Measurements from ENCODE around the gene SEC23B. TPM values are rescaled to one million over a fixed set of nuclear protein-coding genes. Genes with fewer than 3 reads are reported as not detected.
"Not testable (repeated sequence)": the region's sequence is repeated elsewhere in the genome, so short reads cannot be mapped to it uniquely, and the experiment has no call there.

The SEC23B gene
- total and polyA plus RNA-seq, 4 donors, result 12.8 to 54.3 (median 34.8) TPM

DNA sequence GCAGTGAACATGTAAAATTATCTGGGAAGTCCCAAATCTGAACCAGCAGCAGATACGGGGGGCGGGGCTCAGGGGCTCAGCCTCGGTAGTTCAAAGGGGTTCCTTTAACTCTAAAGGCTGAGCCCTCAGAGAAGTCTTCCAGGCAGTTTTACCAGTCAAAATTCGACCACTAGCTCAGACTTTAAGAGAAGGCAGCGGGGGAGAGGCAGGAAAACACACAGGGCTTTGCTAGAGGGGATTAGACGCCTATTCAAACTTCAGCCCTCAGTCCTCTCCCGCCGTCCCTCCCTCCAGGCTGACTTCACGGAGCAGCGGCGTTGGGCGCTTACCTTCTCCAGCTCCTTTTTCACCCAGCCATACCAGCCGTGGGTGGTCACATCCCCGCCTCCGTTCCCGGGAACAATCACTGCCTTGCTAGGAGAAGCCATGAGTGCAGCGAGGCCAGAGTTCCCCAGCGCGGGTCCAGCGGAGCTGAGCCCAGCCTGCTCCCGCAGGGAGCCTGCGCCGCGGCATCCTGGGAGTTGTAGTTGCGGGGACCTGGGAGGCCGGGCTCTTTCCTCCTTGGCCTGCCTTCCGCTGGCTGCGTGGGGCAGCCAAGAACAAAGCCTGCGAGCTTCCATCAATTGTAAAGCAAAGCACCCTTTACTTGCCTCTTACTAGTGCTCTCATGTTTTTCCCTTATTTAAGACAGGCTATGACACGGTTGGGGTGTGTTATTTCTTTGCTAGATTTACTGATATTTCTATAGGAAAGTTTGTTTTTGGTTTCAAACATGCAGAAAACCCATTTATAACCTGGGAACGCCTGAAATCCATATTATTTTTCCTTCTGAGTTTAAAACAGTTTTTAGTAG, 10.8 kb upstream of the SEC23B start, which contains the start of gene RBBP9:
TSS of gene RBBP9 (minus strand) at position 486 of the 853 bp plus-strand sequence. CDS start at position 428, 58 bp downstream.
- peak within 1 kb of the TSS; percentile 33 to 78 for H3K9ac ChIP-seq (ENCODE audit: low read depth in 1 of 2, low read length in 2 of 2)
- H3K27ac ChIP-seq (ENCODE audit: low read depth in 1 of 2, low read length in 2 of 2), result peak within 1 kb of the TSS; percentile 28 to 68
- no peaks in the 10 kb centered on the region for H3K27me3 ChIP-seq (ENCODE audit: control insufficient read depth in 4 of 4, insufficient read depth in 4 of 4, low read length in 3 of 4)
- peak; percentile 71 for DNase-seq (ENCODE audit: low spot score)
- peak in 1 of 2 donors; percentile 44 for TF ChIP-seq HNF4A (conservative IDR thresholded peaks at IDR 0.05)
- TF ChIP-seq NR2F2 (IDR thresholded peaks at IDR 0.05), result no peak
- peak in 1 of 2 donors; percentile 7 for TF ChIP-seq RAD21 (IDR thresholded peaks at IDR 0.05)
- TF ChIP-seq HNF4G (IDR thresholded peaks at IDR 0.05), result no peak
- TF ChIP-seq FOXA1 (IDR thresholded peaks at IDR 0.05), result no peak
- TF ChIP-seq YY1 (IDR thresholded peaks at IDR 0.05), result peak; percentile 92
- peak; percentile 27 for TF ChIP-seq TAF1 (conservative IDR thresholded peaks at IDR 0.05)
- TF ChIP-seq, protein P1, sequence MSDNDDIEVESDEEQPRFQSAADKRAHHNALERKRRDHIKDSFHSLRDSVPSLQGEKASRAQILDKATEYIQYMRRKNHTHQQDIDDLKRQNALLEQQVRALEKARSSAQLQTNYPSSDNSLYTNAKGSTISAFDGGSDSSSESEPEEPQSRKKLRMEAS (IDR thresholded peaks at IDR 0.05), result no peak
- TF ChIP-seq GABPA (IDR thresholded peaks at IDR 0.05 in 1 of 2, conservative IDR thresholded peaks at IDR 0.05 in 1 of 2), result peak in 1 of 2 donors; percentile 81
- TF ChIP-seq SP1 (IDR thresholded peaks at IDR 0.05), result peak; percentile 40
- TF ChIP-seq, protein P2, sequence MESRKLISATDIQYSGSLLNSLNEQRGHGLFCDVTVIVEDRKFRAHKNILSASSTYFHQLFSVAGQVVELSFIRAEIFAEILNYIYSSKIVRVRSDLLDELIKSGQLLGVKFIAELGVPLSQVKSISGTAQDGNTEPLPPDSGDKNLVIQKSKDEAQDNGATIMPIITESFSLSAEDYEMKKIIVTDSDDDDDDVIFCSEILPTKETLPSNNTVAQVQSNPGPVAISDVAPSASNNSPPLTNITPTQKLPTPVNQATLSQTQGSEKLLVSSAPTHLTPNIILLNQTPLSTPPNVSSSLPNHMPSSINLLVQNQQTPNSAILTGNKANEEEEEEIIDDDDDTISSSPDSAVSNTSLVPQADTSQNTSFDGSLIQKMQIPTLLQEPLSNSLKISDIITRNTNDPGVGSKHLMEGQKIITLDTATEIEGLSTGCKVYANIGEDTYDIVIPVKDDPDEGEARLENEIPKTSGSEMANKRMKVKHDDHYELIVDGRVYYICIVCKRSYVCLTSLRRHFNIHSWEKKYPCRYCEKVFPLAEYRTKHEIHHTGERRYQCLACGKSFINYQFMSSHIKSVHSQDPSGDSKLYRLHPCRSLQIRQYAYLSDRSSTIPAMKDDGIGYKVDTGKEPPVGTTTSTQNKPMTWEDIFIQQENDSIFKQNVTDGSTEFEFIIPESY (IDR thresholded peaks at IDR 0.05), result no peak
- no peak for TF ChIP-seq FOXA2 (IDR thresholded peaks at IDR 0.05)
- no peak for TF ChIP-seq EGR1 (IDR thresholded peaks at IDR 0.05; ENCODE audit: low read depth in 2 of 2)
- no peak for TF ChIP-seq RXRA (IDR thresholded peaks at IDR 0.05)
- no peak for TF ChIP-seq JUND (IDR thresholded peaks at IDR 0.05)
- TF ChIP-seq, protein P3, sequence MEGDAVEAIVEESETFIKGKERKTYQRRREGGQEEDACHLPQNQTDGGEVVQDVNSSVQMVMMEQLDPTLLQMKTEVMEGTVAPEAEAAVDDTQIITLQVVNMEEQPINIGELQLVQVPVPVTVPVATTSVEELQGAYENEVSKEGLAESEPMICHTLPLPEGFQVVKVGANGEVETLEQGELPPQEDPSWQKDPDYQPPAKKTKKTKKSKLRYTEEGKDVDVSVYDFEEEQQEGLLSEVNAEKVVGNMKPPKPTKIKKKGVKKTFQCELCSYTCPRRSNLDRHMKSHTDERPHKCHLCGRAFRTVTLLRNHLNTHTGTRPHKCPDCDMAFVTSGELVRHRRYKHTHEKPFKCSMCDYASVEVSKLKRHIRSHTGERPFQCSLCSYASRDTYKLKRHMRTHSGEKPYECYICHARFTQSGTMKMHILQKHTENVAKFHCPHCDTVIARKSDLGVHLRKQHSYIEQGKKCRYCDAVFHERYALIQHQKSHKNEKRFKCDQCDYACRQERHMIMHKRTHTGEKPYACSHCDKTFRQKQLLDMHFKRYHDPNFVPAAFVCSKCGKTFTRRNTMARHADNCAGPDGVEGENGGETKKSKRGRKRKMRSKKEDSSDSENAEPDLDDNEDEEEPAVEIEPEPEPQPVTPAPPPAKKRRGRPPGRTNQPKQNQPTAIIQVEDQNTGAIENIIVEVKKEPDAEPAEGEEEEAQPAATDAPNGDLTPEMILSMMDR (IDR thresholded peaks at IDR 0.05; ENCODE audit: low read depth, low read length, missing input control), result no peak
- H3K9me3 ChIP-seq (ENCODE audit: control insufficient read depth in 4 of 4, low read length in 3 of 4), result no peaks in the 10 kb centered on the region
- peaks cover 0 to 7% (median 0%) of the 10 kb centered on the region in 4 donors for H3K36me3 ChIP-seq (ENCODE audit: control insufficient read depth in 4 of 4, insufficient read depth in 3 of 4, low read depth in 1 of 4, low read length in 3 of 4)
- peak within 1 kb of the TSS; percentile 54 to 94 (median 88) for H3K4me3 ChIP-seq (ENCODE audit: low read depth in 1 of 3, low read length in 3 of 3)
- 2% methylated on average over 31 of the region's 31 CpGs for WGBS
- H3K4me1 ChIP-seq (ENCODE audit: control insufficient read depth in 4 of 4, insufficient read depth in 4 of 4, low read length in 3 of 4), result peaks cover 0 to 18% (median 13%) of the 10 kb centered on the region in 4 donors

DNA sequence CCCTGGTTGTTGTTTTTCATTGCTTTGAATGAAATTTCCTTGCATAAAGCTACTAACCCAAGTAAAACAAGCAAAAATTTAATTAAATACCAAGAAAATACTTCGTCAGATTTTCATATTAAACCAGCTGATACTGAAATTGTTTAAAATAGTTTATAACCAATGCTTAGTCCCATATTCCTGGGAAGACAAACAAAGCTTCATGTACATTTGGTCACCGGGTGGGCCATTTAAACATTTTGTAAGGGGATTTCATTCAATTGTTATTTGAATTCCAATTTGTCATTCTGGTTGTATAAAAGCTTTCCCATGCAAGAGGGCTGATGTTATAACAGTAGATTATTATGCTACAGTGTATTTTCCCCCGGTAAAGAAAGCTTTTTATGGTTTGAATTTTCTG, 10.1 kb upstream of the SEC23B start:
- Histone ChIP-seq H3K27ac (ENCODE audit: low read depth in 1 of 2, low read length in 2 of 2) (no peak overlapping the region), H3K9ac (ENCODE audit: low read depth in 1 of 2, low read length in 2 of 2) (no peak overlapping the region), H3K4me3 (ENCODE audit: low read depth in 1 of 3, low read length in 3 of 3) (no peak overlapping the region)

DNA sequence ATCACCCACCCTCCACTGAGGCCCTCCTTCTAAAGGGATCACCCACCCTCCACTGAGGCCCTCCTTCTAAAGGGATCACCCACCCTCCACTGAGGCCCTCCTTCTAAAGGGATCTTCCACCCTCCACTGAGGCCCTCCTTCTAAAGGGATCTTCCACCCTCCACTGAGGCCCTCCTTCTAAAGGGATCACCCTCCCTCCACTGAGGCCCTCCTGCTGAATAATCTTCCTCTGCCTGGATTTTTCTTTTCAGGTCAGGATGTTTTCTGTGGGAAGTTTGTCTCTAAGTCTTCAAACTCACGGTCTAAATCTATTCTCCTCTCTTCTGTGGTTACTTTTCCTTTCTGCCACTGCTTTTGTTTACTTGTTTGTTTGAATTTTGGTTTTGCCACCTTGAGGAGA, 6.1 kb upstream of the SEC23B start:
- H3K27ac ChIP-seq (ENCODE audit: low read depth in 1 of 2, low read length in 2 of 2); H3K9me3 ChIP-seq (ENCODE audit: control insufficient read depth in 4 of 4, low read length in 3 of 4); H3K9ac ChIP-seq (ENCODE audit: low read depth in 1 of 2, low read length in 2 of 2); H3K27me3 ChIP-seq (ENCODE audit: control insufficient read depth in 4 of 4, insufficient read depth in 4 of 4, low read length in 3 of 4); DNase-seq (ENCODE audit: low spot score); H3K36me3 ChIP-seq (ENCODE audit: control insufficient read depth in 4 of 4, insufficient read depth in 3 of 4, low read depth in 1 of 4, low read length in 3 of 4); H3K4me3 ChIP-seq (ENCODE audit: low read depth in 1 of 3, low read length in 3 of 3); H3K4me1 ChIP-seq (ENCODE audit: control insufficient read depth in 4 of 4, insufficient read depth in 4 of 4, low read length in 3 of 4): not testable (repeated sequence)
- WGBS, result 70% methylated on average over 1 of the region's 1 CpG

More for the DNA sequence above, 10.1 kb upstream of the SEC23B start:
- Histone ChIP-seq H3K27me3 (ENCODE audit: control insufficient read depth in 4 of 4, insufficient read depth in 4 of 4, low read length in 3 of 4) (no peaks in the 10 kb centered on the region), H3K36me3 (ENCODE audit: control insufficient read depth in 4 of 4, insufficient read depth in 3 of 4, low read depth in 1 of 4, low read length in 3 of 4) (peaks cover 0 to 7% (median 0%) of the 10 kb centered on the region in 4 donors), H3K4me1 (ENCODE audit: control insufficient read depth in 4 of 4, insufficient read depth in 4 of 4, low read length in 3 of 4) (peaks cover 0 to 18% (median 13%) of the 10 kb centered on the region in 4 donors), H3K9me3 (ENCODE audit: control insufficient read depth in 4 of 4, low read length in 3 of 4) (no peaks in the 10 kb centered on the region)
- TF ChIP-seq RXRA (IDR thresholded peaks at IDR 0.05) (no peak), FOXA2 (IDR thresholded peaks at IDR 0.05) (no peak), EGR1 (IDR thresholded peaks at IDR 0.05; ENCODE audit: low read depth in 2 of 2) (no peak), GABPA (IDR thresholded peaks at IDR 0.05 in 1 of 2, conservative IDR thresholded peaks at IDR 0.05 in 1 of 2) (no peak)
- TF ChIP-seq, protein P4, sequence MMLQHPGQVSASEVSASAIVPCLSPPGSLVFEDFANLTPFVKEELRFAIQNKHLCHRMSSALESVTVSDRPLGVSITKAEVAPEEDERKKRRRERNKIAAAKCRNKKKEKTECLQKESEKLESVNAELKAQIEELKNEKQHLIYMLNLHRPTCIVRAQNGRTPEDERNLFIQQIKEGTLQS (IDR thresholded peaks at IDR 0.05), result no peak
- DNase-seq (ENCODE audit: low spot score), result no peak
- 96% methylated on average over 3 of the region's 3 CpGs for WGBS
